GM18868 (cell line): Measurements from ENCODE around the gene C15orf62.
A peak's percentile ranks its signal among the peaks of the same experiment; 100 is the strongest.

Experiments
- ATAC-seq: cut with Tn5 transposase; IDR thresholded peaks from one replicate; pipeline ENCODE4 v1.9.1; 2021; ENCODE audit warnings: mild to moderate bottlenecking, moderate library complexity; ENCODE audit not compliant: unreplicated experiment

Gene C15orf62

GRCh38 chr15:40754883-40755811, 14.6 kb upstream of the C15orf62 start, which contains the start of gene RMDN3:
RMDN3 (minus strand) TSS chr15:40755254; CDS start chr15:40754783, 471 bp downstream.
- ATAC-seq, result peak; percentile 86

- no peak for ATAC-seq
Observed at GRCh38 chr15:40755812-40756208, 14.0 kb upstream of the C15orf62 start.

GRCh38 chr15:40756938-40757337, 12.8 kb upstream of the C15orf62 start:
- ATAC-seq, result no peak

GRCh38 chr15:40759961-40760360, 9.8 kb upstream of the C15orf62 start:
- no peak for ATAC-seq

GRCh38 chr15:40762919-40763800, 6.6 kb upstream of the C15orf62 start:
- peak; percentile 7 for ATAC-seq

GRCh38 chr15:40763801-40764628, 5.8 kb upstream of the C15orf62 start, which contains the start of gene GCHFR:
GCHFR (plus strand) TSS chr15:40764068; CDS start chr15:40764181, 113 bp downstream.
- ATAC-seq, result peak; percentile 53

GRCh38 chr15:40764629-40765103, 5.1 kb upstream of the C15orf62 start:
- ATAC-seq, result no peak

- no peak for ATAC-seq
Observed at GRCh38 chr15:40766194-40766815, 3.5 kb upstream of the C15orf62 start.

GRCh38 chr15:40766906-40767837, 2.6 kb upstream of the C15orf62 start:
- ATAC-seq, result no peak

- ATAC-seq, result no peak
Observed at GRCh38 chr15:40767838-40768500, 1.8 kb upstream of the C15orf62 start.

GRCh38 chr15:40768521-40769273, 1.1 kb upstream of the C15orf62 start:
- ATAC-seq, result no peak

GRCh38 chr15:40770147-40770721, 454 bp downstream of the C15orf62 start:
- ATAC-seq, result no peak

GRCh38 chr15:40771242-40771641, 1.5 kb downstream of the C15orf62 start:
- ATAC-seq, result no peak

- no peak for ATAC-seq
Observed at GRCh38 chr15:40772014-40772413, 2.2 kb downstream of the C15orf62 start.

GRCh38 chr15:40773496-40773895, 3.7 kb downstream of the C15orf62 start:
- ATAC-seq, result no peak

GRCh38 chr15:40773902-40774301, 4.1 kb downstream of the C15orf62 start:
- no peak for ATAC-seq

- ATAC-seq, result no peak
Observed at GRCh38 chr15:40775007-40775406, 5.2 kb downstream of the C15orf62 start.
